Measurements from ENCODE around the gene DHFR2. TPM values are rescaled to one million over a fixed set of nuclear protein-coding genes. Genes with fewer than 3 reads are reported as not detected.

DHFR2 gene
- total RNA-seq, 4 donors from 2014 or later = 1.2 to 2.1 (median 1.4) TPM

GRCh38 chr3:94076055-94076454 lies 13.3 kb upstream of the DHFR2 start:
- Histone ChIP-seq H3K36me3 (peaks cover 0 to 6% of the 10 kb centered on the region in 2 donors), H3K4me1 (no peaks in the 10 kb centered on the region), H3K27me3 (no peaks in the 10 kb centered on the region), H3K4me3 (no peak overlapping the region), H3K27ac (no peak overlapping the region), H3K9me3 (no peaks in the 10 kb centered on the region)
- intact Hi-C loops (cut with DNase I; ENCODE audit: low total_unique reads) (loop anchor here (10.0 kb wide), 1 partner anchor 171 kb away; no protein-coding TSS in a partner anchor), in situ Hi-C loops (cut with MboI; ENCODE audit: low sequenced_read_pairs in 4 of 4) (loop anchor here in 1 of 4 donors (10.0 kb wide), 1 partner anchor 61 kb away; no protein-coding TSS in a partner anchor)
- DNase-seq (no peak), ATAC-seq (no peak)
- TF ChIP-seq, protein P1, sequence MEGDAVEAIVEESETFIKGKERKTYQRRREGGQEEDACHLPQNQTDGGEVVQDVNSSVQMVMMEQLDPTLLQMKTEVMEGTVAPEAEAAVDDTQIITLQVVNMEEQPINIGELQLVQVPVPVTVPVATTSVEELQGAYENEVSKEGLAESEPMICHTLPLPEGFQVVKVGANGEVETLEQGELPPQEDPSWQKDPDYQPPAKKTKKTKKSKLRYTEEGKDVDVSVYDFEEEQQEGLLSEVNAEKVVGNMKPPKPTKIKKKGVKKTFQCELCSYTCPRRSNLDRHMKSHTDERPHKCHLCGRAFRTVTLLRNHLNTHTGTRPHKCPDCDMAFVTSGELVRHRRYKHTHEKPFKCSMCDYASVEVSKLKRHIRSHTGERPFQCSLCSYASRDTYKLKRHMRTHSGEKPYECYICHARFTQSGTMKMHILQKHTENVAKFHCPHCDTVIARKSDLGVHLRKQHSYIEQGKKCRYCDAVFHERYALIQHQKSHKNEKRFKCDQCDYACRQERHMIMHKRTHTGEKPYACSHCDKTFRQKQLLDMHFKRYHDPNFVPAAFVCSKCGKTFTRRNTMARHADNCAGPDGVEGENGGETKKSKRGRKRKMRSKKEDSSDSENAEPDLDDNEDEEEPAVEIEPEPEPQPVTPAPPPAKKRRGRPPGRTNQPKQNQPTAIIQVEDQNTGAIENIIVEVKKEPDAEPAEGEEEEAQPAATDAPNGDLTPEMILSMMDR (IDR thresholded peaks at IDR 0.05 in 4 of 5, conservative IDR thresholded peaks at IDR 0.05 in 1 of 5) = no peak
- TF ChIP-seq POLR2A (IDR thresholded peaks at IDR 0.05) = no peak

DNA sequence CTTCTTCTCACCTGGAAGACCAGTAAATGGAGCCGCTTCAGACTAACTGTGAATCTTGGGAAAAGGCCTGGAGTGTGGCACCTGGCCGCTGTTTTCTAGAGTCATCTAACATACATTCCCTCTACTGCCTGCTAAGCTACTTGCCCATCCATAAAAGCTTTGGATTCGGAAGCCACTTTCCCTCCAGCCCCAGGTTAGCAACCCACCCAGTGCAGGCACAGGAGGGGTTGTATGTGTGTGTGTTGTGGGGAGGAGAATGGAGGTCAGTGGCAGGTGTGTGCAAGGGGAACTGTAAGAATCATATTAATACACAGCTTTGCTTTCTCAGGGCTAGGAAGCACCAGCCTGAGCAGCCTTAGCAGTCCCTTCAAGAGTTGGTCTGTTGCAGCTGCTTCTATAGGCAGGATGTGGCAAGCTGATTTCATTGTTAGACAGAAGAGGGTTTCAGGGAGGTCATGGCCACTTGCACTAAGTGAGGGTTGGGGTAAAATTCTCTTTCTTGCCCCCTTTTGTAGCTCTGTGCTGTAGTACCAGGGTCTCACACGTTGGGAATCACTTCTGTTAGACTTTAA lies 9.1 kb upstream of the DHFR2 start:
- ATAC-seq (no peak), DNase-seq (no peak)
- Histone ChIP-seq H3K4me3 (no peak overlapping the region), H3K4me1 (no peaks in the 10 kb centered on the region), H3K27me3 (no peaks in the 10 kb centered on the region), H3K9me3 (no peaks in the 10 kb centered on the region), H3K27ac (no peak overlapping the region), H3K36me3 (peaks cover 0 to 4% of the 10 kb centered on the region in 2 donors)
- intact Hi-C loops (cut with DNase I; ENCODE audit: low total_unique reads) (loop anchor here (10.0 kb wide), 1 partner anchor 167 kb away; no protein-coding TSS in a partner anchor), in situ Hi-C loops (cut with MboI; ENCODE audit: low sequenced_read_pairs in 4 of 4) (loop anchor here in 1 of 4 donors (10.0 kb wide), 1 partner anchor 57 kb away; no protein-coding TSS in a partner anchor)
- TF ChIP-seq, protein P1 (IDR thresholded peaks at IDR 0.05 in 4 of 5, conservative IDR thresholded peaks at IDR 0.05 in 1 of 5) = no peak
- no peak for TF ChIP-seq POLR2A (IDR thresholded peaks at IDR 0.05)

DNA sequence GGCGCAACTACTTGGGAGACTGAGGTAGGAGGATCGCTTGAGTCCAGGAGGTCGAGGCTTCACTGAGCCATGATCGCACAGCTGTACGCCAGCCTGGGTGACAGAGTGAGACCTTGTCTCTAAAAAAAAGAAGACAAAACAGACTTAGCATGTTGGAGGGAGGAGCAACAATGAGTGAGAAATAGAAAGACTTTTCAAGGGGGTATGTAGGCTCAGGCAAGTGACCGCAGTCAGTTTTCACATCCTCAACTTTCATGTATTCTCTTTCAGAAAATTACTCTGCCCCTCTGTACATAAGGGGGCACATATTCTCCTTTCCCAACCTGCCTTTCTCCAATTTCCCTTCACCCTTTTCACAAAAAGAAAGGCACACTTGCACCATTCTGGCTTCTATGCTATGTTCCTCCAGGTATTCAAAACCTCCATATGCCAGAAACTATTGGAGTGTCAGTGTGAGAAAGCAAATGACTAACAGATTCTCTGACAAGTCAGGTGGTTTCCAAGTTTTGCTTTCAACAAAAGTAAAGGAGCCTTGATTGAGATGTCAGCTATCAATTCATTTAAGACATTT lies 7.7 kb upstream of the DHFR2 start:
- no peak for DNase-seq
- no peak for ATAC-seq
- H3K36me3 ChIP-seq = no peaks in the 10 kb centered on the region
- in situ Hi-C loops (cut with MboI; ENCODE audit: low sequenced_read_pairs in 4 of 4) (loop anchor here in 1 of 4 donors (10.0 kb wide), 1 partner anchor 56 kb away; no protein-coding TSS in a partner anchor), intact Hi-C loops (cut with DNase I; ENCODE audit: low total_unique reads) (loop anchor here (10.0 kb wide), 1 partner anchor 166 kb away; no protein-coding TSS in a partner anchor)
- H3K9me3 ChIP-seq = no peaks in the 10 kb centered on the region
- TF ChIP-seq, protein P1 (IDR thresholded peaks at IDR 0.05 in 4 of 5, conservative IDR thresholded peaks at IDR 0.05 in 1 of 5) = no peak
- TF ChIP-seq POLR2A (IDR thresholded peaks at IDR 0.05) = no peak
- no peak overlapping the region for H3K4me3 ChIP-seq
- no peaks in the 10 kb centered on the region for H3K27me3 ChIP-seq
- H3K4me1 ChIP-seq = no peaks in the 10 kb centered on the region
- no peak overlapping the region for H3K27ac ChIP-seq

DNA sequence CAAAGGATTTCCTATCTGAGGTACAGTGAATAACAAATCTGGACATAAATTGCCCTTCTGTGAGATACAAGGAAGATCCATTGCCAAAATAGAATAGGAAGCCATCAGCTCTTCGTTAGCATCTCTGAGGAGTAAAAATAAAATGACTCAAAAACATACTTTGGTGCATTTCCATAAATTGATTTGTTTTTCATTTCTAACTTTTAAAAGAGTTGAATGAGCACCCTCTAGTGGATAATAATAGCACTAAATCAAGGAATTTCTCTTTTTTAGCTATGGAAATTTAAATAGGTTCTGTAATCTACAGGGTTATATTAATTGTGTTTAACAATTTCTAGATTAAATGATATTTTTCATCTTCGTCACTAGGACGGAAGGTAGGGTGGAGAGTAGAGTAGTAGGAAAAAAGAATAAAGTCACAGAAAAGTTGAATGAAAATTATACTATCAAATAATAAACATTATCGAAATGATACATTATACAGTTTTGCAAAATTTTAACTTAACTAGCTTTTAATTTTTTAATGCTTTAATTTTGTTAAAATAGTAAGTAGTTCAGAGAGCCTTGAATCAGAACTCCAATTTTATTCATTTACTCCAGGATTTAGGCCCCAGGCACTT lies 6.6 kb upstream of the DHFR2 start:
- Histone ChIP-seq H3K4me1 (peaks cover 0 to 1% of the 10 kb centered on the region in 2 donors), H3K9me3 (no peaks in the 10 kb centered on the region), H3K36me3 (no peaks in the 10 kb centered on the region), H3K27me3 (no peaks in the 10 kb centered on the region), H3K4me3 (no peak overlapping the region), H3K27ac (no peak overlapping the region)
- no peak for TF ChIP-seq POLR2A (IDR thresholded peaks at IDR 0.05)
- TF ChIP-seq, protein P1 (IDR thresholded peaks at IDR 0.05 in 4 of 5, conservative IDR thresholded peaks at IDR 0.05 in 1 of 5) = peak in 3 of 5 experiments; percentile 38 to 62 (median 55)
- intact Hi-C loops (cut with DNase I; ENCODE audit: low total_unique reads) (loop anchor here (1.0 kb wide), 1 partner anchor 65 kb away; no protein-coding TSS in a partner anchor), in situ Hi-C loops (cut with MboI; ENCODE audit: low sequenced_read_pairs in 4 of 4) (loop anchor here in 2 of 4 donors (10.0 kb wide), 1 partner anchor 65 kb away; no protein-coding TSS in a partner anchor)
- ATAC-seq (no peak), DNase-seq (no peak)

Measured in gastrocnemius medialis (tissue), 4 donors.